ENCODE measurements around the gene LRRC8D.

- TF ChIP-seq CTCF (IDR thresholded peaks at IDR 0.05) (no peak), EP300 (IDR thresholded peaks at IDR 0.05) (no peak)
These were observed 11.3 kb upstream of the LRRC8D start for GRCh38 chr1:89809556-89809955.

All from stomach (tissue), 4 donors.